Uterus (tissue), 2 donors: ENCODE results near the gene PLXNB3.
"Not testable (repeated sequence)": the region's sequence is repeated elsewhere in the genome, so short reads cannot be mapped to it uniquely, and the experiment has no call there.

Source experiments
- POLR2A ChIP-seq, 2 donors: fragments of 450-650 bp; IDR thresholded peaks; one replicate each; pipeline ENCODE4 v1.6.1; 2016; ENCODE audit warnings: antibody characterized with exemption in 2 of 2, mild to moderate bottlenecking in 1 of 2, moderate library complexity in 1 of 2
- TF ChIP-seq, protein P1 (sequence below), 4 experiments: fragments of 200-600 bp in 2 of 4; fragments of 450-650 bp in 2 of 4; sonication (generic) in 2 of 4; IDR thresholded peaks; one replicate each; pipeline ENCODE4 v1.5.1; 2016 to 2019; ENCODE audit warnings: antibody characterized with exemption in 4 of 4, mild to moderate bottlenecking in 2 of 4, moderate library complexity in 1 of 4

DNA sequence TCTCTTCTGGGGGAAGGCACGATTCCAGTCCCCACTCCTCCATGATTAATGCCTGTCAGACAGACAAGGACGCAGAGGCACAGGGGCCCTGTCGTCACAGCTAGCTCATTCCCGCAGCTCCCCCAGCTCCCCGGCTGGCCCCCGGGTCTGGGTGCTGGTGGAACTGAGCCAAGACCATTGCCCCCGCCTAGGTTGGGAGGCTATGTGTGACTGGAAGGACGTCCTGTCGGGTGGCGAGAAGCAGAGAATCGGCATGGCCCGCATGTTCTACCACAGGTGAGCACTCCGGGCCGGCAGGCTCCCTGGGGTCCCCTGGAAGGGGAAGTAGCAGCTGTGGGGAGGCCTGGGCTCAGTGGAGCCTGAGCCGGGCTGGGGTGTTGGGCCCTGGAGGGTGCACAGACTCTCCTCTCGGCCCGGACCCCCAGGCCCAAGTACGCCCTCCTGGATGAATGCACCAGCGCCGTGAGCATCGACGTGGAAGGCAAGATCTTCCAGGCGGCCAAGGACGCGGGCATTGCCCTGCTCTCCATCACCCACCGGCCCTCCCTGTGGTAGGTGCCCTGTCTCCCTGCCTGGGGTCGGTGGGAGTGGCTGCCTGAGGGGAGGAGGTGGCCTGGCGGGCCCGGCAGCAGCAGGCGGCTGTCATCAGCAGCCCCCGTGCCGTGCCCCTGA is 21.1 kb upstream of the PLXNB3 start:
- TF ChIP-seq, protein P1, sequence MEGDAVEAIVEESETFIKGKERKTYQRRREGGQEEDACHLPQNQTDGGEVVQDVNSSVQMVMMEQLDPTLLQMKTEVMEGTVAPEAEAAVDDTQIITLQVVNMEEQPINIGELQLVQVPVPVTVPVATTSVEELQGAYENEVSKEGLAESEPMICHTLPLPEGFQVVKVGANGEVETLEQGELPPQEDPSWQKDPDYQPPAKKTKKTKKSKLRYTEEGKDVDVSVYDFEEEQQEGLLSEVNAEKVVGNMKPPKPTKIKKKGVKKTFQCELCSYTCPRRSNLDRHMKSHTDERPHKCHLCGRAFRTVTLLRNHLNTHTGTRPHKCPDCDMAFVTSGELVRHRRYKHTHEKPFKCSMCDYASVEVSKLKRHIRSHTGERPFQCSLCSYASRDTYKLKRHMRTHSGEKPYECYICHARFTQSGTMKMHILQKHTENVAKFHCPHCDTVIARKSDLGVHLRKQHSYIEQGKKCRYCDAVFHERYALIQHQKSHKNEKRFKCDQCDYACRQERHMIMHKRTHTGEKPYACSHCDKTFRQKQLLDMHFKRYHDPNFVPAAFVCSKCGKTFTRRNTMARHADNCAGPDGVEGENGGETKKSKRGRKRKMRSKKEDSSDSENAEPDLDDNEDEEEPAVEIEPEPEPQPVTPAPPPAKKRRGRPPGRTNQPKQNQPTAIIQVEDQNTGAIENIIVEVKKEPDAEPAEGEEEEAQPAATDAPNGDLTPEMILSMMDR (IDR thresholded peaks at IDR 0.05), result not testable (repeated sequence)
- TF ChIP-seq POLR2A (IDR thresholded peaks at IDR 0.05), result not testable (repeated sequence)
